Stimulated activated memory B cell treated with anti-CD40 and anti-IgM and Interleukin-4, amounts not matched to agents 10 μg/mL and 1 μg/mL and 100 μg/mL, for 72 hours (primary cell): ENCODE results near the gene SRRT.
"Not testable (repeated sequence)": the region's sequence is repeated elsewhere in the genome, so short reads cannot be mapped to it uniquely, and the experiment has no call there.

Experiments
- ATAC-seq: fragments of 150-1000 bp; cut with Tn5 transposase; 2 replicates; pipeline ENCODE4 v1.10.0; 2021
- H3K27ac Mint-ChIP-seq: one replicate; pipeline ENCODE4 v1.8.0; 2022; ENCODE audit warnings: mild to moderate bottlenecking, mixed read lengths
- H3K27me3 Mint-ChIP-seq: one replicate; pipeline ENCODE4 v1.8.0; 2022; ENCODE audit warnings: mixed read lengths
- H3K36me3 Mint-ChIP-seq: one replicate; pipeline ENCODE4 v1.8.0; 2022; ENCODE audit warnings: mixed read lengths
- H3K4me1 Mint-ChIP-seq: one replicate; pipeline ENCODE4 v1.8.0; 2022; ENCODE audit warnings: mixed read lengths
- H3K4me3 Mint-ChIP-seq: one replicate; pipeline ENCODE4 v1.8.0; 2022; ENCODE audit warnings: mild to moderate bottlenecking, moderate library complexity, mixed read lengths
- H3K9me3 Mint-ChIP-seq: one replicate; pipeline ENCODE4 v1.8.0; 2022; ENCODE audit warnings: mixed read lengths

Gene SRRT

DNA sequence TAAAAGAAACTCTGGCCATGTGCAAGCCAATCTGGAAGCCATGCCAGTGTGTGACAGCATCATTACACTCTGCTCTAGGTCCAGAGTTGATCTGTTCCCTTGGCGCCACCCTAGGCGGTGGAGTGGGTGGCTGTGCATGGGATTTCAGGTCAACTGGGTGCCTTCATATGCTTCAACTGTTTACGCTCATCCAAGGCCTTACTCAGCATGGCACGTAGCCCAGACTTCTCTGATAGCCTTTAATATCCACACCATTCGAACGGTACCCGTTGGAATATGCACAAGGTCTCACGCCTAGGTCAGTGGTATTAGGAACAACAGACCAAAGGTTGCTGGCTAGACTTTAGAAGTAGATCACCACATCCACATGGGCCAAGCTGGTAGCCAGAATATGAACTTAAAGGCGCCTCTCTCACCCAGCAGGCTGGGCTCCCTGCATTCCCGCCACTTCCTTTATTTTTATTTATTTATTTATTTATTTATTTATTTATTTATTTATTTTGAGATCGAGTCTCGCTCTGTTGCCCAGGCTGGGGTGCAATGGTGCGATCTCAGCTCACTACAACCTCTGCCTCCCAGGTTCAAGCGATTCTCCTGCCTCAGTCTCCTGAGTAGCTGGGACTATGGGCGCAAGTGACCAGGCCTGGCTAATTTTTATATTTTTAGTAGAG, 39.4 kb downstream of the SRRT start:
- no peak overlapping the region for H3K27ac Mint-ChIP-seq
- no peak overlapping the region for H3K4me3 Mint-ChIP-seq
- H3K27me3 Mint-ChIP-seq = peaks cover 57% of the 10 kb centered on the region
- H3K36me3 Mint-ChIP-seq = no peaks in the 10 kb centered on the region
- no peaks in the 10 kb centered on the region for H3K9me3 Mint-ChIP-seq
- peaks cover 14% of the 10 kb centered on the region for H3K4me1 Mint-ChIP-seq
- ATAC-seq = no peak

GRCh38 chr7:100914879-100915447, 40.1 kb downstream of the SRRT start:
- Mint-ChIP-seq H3K27me3 (peaks cover 57% of the 10 kb centered on the region), H3K27ac (no peak overlapping the region), H3K4me1 (peaks cover 14% of the 10 kb centered on the region), H3K4me3 (no peak overlapping the region), H3K9me3 (no peaks in the 10 kb centered on the region), H3K36me3 (no peaks in the 10 kb centered on the region)
- ATAC-seq = no peak

GRCh38 chr7:100919335-100919734, 44.4 kb downstream of the SRRT start:
- not testable (repeated sequence) for H3K27ac Mint-ChIP-seq, H3K4me1 Mint-ChIP-seq, H3K9me3 Mint-ChIP-seq, H3K4me3 Mint-ChIP-seq, H3K36me3 Mint-ChIP-seq, ATAC-seq
- peaks cover 50% of the 10 kb centered on the region for H3K27me3 Mint-ChIP-seq

DNA sequence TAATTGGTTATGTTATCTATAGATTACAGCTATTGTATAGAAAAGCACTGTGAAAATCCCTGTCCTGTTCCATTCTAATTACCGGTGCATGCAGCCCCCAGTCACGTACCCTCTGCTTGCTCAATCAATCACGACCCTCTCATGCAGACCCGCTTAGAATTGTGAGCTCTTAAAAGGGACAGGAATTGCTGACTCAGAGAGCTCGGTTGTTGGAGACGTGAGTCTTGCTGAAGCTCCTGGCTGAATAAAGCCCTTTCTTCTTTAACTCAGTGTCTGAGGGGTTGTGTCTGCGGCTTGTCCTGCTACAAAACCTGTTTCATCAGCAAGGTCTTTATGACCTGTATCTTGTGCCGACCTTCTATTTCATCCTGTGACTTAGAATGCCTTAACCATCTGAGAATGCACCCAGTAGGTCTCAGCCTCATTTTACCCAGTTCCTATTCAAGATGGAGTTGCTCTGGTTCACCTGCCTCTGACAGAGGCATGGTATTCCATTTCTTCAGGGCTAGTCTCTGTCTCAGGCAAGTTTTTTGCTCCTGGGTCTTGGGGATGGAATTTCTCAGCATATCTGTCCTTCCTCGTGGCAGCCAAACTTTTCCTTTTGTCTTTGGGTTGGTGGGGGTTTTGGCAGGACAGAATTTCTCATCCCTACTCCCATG, 45.0 kb downstream of the SRRT start:
- not testable (repeated sequence) for H3K27ac Mint-ChIP-seq, H3K36me3 Mint-ChIP-seq, ATAC-seq, H3K4me1 Mint-ChIP-seq, H3K4me3 Mint-ChIP-seq, H3K9me3 Mint-ChIP-seq
- peaks cover 44% of the 10 kb centered on the region for H3K27me3 Mint-ChIP-seq

GRCh38 chr7:100921039-100921438, 46.1 kb downstream of the SRRT start:
- ATAC-seq = no peak
- Mint-ChIP-seq H3K27ac (no peak overlapping the region), H3K4me1 (peaks cover 7% of the 10 kb centered on the region), H3K9me3 (peaks cover 4% of the 10 kb centered on the region), H3K4me3 (no peak overlapping the region), H3K36me3 (no peaks in the 10 kb centered on the region), H3K27me3 (peaks cover 38% of the 10 kb centered on the region)

GRCh38 chr7:100923616-100924015, 48.7 kb downstream of the SRRT start:
- H3K4me1 Mint-ChIP-seq, ATAC-seq, H3K4me3 Mint-ChIP-seq, H3K27ac Mint-ChIP-seq, H3K9me3 Mint-ChIP-seq, H3K36me3 Mint-ChIP-seq: not testable (repeated sequence)
- H3K27me3 Mint-ChIP-seq = peaks cover 20% of the 10 kb centered on the region

GRCh38 chr7:100929808-100930174, 54.9 kb downstream of the SRRT start:
- ATAC-seq = no peak
- peaks cover 27% of the 10 kb centered on the region for H3K27me3 Mint-ChIP-seq
- peaks cover 7% of the 10 kb centered on the region for H3K9me3 Mint-ChIP-seq
- H3K4me1 Mint-ChIP-seq = no peaks in the 10 kb centered on the region
- peaks cover 6% of the 10 kb centered on the region for H3K36me3 Mint-ChIP-seq
- H3K27ac Mint-ChIP-seq = no peak overlapping the region
- no peak overlapping the region for H3K4me3 Mint-ChIP-seq

DNA sequence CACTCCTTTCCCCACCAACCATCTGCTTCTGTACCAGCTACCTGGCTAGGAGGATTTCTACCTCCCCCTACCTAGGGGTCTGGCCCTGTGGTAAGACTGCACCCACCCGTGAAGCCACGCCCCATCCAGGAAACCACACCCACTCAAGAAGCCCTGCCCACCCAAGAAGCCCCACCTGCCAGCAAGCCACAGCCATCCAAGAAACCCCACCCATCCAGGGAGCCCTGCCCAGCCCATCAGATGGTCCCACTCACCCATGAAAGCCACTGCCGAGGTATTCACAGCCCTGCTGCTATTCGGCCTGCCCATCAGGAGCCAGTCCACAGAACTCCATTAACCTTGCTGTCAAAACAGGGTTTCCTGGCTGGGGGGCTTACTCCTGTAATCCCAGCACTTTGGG, 58.8 kb downstream of the SRRT start:
- H3K4me3 Mint-ChIP-seq = no peak overlapping the region
- H3K9me3 Mint-ChIP-seq = peaks cover 7% of the 10 kb centered on the region
- H3K4me1 Mint-ChIP-seq = no peaks in the 10 kb centered on the region
- no peak for ATAC-seq
- peaks cover 50% of the 10 kb centered on the region for H3K27me3 Mint-ChIP-seq
- peaks cover 6% of the 10 kb centered on the region for H3K36me3 Mint-ChIP-seq
- H3K27ac Mint-ChIP-seq = no peak overlapping the region

- Mint-ChIP-seq H3K27me3 (peaks cover 50% of the 10 kb centered on the region), H3K9me3 (peaks cover 11% of the 10 kb centered on the region)
- not testable (repeated sequence) for H3K36me3 Mint-ChIP-seq, H3K27ac Mint-ChIP-seq, ATAC-seq, H3K4me1 Mint-ChIP-seq, H3K4me3 Mint-ChIP-seq
Measured at GRCh38 chr7:100935381-100935780, 60.5 kb downstream of the SRRT start.

DNA sequence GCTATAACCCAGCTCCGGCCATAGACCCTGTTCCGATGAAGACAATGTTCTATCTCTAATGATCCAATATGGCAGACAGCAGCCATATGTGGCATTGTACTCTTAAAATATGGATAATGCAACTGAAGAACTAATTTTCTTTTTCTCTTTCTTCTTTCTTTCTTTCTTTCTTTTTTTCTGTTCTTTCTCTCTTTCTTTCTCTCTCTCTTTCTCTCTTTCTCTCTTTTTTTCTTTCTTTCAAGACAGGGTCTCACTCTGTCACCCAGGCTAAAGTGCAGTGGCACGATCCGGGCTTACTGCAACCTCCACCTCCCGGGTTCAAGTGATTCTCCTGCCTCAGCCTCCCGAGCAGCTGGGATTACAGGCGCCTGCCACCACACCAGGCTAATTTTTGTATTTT, 61.3 kb downstream of the SRRT start:
- not testable (repeated sequence) for H3K36me3 Mint-ChIP-seq, H3K27ac Mint-ChIP-seq, H3K4me3 Mint-ChIP-seq, H3K4me1 Mint-ChIP-seq, ATAC-seq
- Mint-ChIP-seq H3K27me3 (peaks cover 46% of the 10 kb centered on the region), H3K9me3 (peaks cover 11% of the 10 kb centered on the region)
